ENCODE results near the gene MSANTD2.
A peak's percentile ranks its signal among the peaks of the same experiment; 100 is the strongest.

DNA sequence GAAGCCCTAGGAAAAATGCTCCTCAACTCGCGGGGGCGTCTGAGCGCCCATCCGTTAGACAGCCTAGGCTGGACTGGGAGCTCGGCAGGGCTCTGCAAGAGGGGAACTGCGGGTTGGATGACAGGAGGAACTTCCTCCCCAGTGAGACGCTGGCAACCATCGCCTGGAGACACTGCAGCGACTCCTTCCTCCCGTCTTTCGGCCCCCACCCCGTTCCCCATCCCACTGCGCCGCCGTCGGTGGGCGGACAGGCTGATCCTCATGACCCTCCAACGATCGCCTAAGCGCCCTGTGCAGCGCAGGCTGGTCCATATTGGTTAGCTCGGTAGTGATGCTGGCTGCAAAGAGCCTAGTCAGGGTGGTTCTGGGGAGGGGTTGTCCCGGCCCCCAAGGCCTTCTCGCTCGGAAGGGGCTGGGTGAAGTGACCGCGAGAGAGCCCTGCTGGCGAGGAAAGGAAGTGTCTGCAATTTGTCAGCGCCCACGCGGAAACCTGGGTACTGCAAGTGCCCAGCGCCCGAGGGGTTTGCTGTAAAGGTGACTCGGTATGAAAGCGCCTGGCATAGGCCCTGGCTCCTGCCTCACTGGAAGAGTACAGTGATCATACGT is 59.8 kb downstream of the MSANTD2 start:
- no peak for TF ChIP-seq TCF4 (CRISPR knock-in tag; IDR thresholded peaks at IDR 0.05; ENCODE audit: borderline replicate concordance)
- TF ChIP-seq GLIS3 (CRISPR knock-in tag; IDR thresholded peaks at IDR 0.05) = no peak
- TF ChIP-seq, protein P1, sequence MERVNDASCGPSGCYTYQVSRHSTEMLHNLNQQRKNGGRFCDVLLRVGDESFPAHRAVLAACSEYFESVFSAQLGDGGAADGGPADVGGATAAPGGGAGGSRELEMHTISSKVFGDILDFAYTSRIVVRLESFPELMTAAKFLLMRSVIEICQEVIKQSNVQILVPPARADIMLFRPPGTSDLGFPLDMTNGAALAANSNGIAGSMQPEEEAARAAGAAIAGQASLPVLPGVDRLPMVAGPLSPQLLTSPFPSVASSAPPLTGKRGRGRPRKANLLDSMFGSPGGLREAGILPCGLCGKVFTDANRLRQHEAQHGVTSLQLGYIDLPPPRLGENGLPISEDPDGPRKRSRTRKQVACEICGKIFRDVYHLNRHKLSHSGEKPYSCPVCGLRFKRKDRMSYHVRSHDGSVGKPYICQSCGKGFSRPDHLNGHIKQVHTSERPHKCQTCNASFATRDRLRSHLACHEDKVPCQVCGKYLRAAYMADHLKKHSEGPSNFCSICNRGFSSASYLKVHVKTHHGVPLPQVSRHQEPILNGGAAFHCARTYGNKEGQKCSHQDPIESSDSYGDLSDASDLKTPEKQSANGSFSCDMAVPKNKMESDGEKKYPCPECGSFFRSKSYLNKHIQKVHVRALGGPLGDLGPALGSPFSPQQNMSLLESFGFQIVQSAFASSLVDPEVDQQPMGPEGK (CRISPR knock-in tag; IDR thresholded peaks at IDR 0.05; ENCODE audit: borderline replicate concordance) = peak; percentile 32; the same call in 1 of the 2 replicates
- TF ChIP-seq RARB (CRISPR knock-in tag; IDR thresholded peaks at IDR 0.05) = no peak
- no peak for TF ChIP-seq ZFP3 (CRISPR knock-in tag; IDR thresholded peaks at IDR 0.05)
- no peak for TF ChIP-seq ESRRG (CRISPR knock-in tag; IDR thresholded peaks at IDR 0.05)
- TF ChIP-seq CSDC2 (CRISPR knock-in tag; IDR thresholded peaks at IDR 0.05) = no peak

Measured in SK-N-SH treated with all-trans-retinoic acid at 6 μM for 48 hours (cell line).